ENCODE data around the gene AMDHD2. TPM values are rescaled to one million over a fixed set of nuclear protein-coding genes. Genes with fewer than 3 reads are reported as not detected.

Gene AMDHD2
- total and polyA plus RNA-seq, 10 donors, result 37.8 to 94.0 (median 70.6) TPM

DNA sequence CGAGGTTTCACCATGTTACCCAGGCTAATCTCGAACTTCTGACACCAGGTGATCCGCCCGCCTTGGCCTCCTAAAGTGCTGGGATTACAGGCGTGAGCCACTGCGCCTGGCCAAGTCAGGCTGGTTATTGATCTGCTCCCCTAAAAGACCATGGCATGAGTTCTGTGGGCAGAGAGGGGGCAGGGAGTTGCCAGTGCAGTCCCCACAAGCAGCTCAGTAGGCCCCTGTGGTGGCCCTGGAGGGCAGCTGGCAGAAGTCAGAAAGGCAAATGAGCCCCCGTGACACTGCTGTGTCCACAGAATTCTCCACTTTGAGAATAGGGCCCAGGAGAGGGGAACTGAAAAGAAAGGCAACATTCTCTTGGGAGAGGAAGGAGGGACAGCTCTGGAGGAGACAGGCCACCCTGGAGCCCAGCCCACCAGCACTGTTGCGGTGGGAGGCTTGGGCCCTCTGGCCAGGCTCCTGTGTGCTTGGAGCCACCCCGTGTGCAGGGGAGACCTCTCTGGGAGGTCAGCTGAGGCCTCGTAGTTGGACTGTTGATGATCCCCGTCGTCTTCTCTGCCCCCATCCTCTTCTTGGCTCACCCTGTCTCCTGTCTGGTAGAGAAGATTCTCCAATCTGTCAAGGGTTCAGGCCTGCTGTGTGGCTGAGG, 2.1 kb upstream of the AMDHD2 start:
- DNase-seq, result peak; percentile 62
- H3K27ac ChIP-seq, result peak overlapping the region in 7 of 8 donors; percentile 41 to 100 (median 100)
- peak overlapping the region in 1 of 8 donors; percentile 93 for H3K4me3 ChIP-seq
- TF ChIP-seq POLR2A (IDR thresholded peaks at IDR 0.05) (no peak), POLR2AphosphoS5 (IDR thresholded peaks at IDR 0.05) (peak in 1 of 3 donors; percentile 31)
- TF ChIP-seq, protein P1, sequence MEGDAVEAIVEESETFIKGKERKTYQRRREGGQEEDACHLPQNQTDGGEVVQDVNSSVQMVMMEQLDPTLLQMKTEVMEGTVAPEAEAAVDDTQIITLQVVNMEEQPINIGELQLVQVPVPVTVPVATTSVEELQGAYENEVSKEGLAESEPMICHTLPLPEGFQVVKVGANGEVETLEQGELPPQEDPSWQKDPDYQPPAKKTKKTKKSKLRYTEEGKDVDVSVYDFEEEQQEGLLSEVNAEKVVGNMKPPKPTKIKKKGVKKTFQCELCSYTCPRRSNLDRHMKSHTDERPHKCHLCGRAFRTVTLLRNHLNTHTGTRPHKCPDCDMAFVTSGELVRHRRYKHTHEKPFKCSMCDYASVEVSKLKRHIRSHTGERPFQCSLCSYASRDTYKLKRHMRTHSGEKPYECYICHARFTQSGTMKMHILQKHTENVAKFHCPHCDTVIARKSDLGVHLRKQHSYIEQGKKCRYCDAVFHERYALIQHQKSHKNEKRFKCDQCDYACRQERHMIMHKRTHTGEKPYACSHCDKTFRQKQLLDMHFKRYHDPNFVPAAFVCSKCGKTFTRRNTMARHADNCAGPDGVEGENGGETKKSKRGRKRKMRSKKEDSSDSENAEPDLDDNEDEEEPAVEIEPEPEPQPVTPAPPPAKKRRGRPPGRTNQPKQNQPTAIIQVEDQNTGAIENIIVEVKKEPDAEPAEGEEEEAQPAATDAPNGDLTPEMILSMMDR (IDR thresholded peaks at IDR 0.05 in 8 of 11, conservative IDR thresholded peaks at IDR 0.05 in 3 of 11), result no peak
- no peaks in the 10 kb centered on the region for H3K9me3 ChIP-seq
- peaks cover 55 to 83% (median 76%) of the 10 kb centered on the region in 6 donors for H3K4me1 ChIP-seq
- peaks cover 0 to 54% (median 10%) of the 10 kb centered on the region in 6 donors for H3K36me3 ChIP-seq
- intact Hi-C loops (cut with DNase I; ENCODE audit: low total_unique reads), result no loop called here
- H3K27me3 ChIP-seq (replicated peaks in 1 of 7), result no peaks in the 10 kb centered on the region
- WGBS, 5 donors, result 78 to 86% (median 82%) methylated on average over 11 to 12 of the region's 12 CpGs

- intact Hi-C loops (cut with DNase I; ENCODE audit: low total_unique reads), result no loop called here
- peak; percentile 86 for DNase-seq
- Histone ChIP-seq H3K36me3 (peaks cover 0 to 63% (median 17%) of the 10 kb centered on the region in 6 donors), H3K4me3 (peak overlapping the region in 6 of 8 donors; percentile 55 to 93 (median 74)), H3K9me3 (no peaks in the 10 kb centered on the region), H3K4me1 (peaks cover 55 to 88% (median 70%) of the 10 kb centered on the region in 6 donors), H3K27me3 (replicated peaks in 1 of 7) (no peaks in the 10 kb centered on the region), H3K27ac (peak overlapping the region in 7 of 8 donors; percentile 78 to 100 (median 100))
- WGBS, 5 donors, result 80 to 89% (median 81%) methylated on average over 18 to 39 of the region's 39 CpGs
- TF ChIP-seq POLR2AphosphoS5 (IDR thresholded peaks at IDR 0.05), result peak in 1 of 3 donors; percentile 65
- TF ChIP-seq, protein P1 (IDR thresholded peaks at IDR 0.05 in 8 of 11, conservative IDR thresholded peaks at IDR 0.05 in 3 of 11), result no peak
Observed at GRCh38 chr16:2518823-2519710, 1.1 kb upstream of the AMDHD2 start.

DNA sequence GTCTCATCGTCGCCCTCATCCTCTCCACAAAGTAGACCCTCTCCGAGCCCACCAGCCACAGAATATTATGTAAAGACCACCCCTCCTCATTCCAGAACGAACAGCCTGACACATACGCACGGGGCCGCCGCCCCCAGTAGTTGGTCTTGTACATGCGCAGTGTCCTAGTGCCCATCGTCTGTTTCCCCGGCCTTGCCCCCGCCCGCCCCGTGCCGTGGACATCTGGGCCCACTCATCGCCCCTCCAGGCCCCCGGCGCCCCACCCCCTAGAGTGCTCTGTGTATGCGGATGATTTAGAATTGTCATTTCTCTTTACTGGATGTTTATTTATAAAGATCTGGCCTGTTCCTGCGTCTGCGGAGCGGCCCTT, 475 bp upstream of the AMDHD2 start:
- peaks cover 55 to 93% (median 70%) of the 10 kb centered on the region in 6 donors for H3K4me1 ChIP-seq
- H3K4me3 ChIP-seq, result peak overlapping the region in 7 of 8 donors; percentile 54 to 93 (median 71)
- H3K27me3 ChIP-seq (replicated peaks in 1 of 7), result no peaks in the 10 kb centered on the region
- TF ChIP-seq POLR2AphosphoS5 (IDR thresholded peaks at IDR 0.05) (no peak), POLR2A (IDR thresholded peaks at IDR 0.05) (no peak)
- TF ChIP-seq, protein P1 (IDR thresholded peaks at IDR 0.05 in 8 of 11, conservative IDR thresholded peaks at IDR 0.05 in 3 of 11), result no peak
- peak; percentile 88 for DNase-seq
- intact Hi-C loops (cut with DNase I; ENCODE audit: low total_unique reads), result no loop called here
- no peaks in the 10 kb centered on the region for H3K9me3 ChIP-seq
- peaks cover 0 to 70% (median 23%) of the 10 kb centered on the region in 6 donors for H3K36me3 ChIP-seq
- WGBS, 5 donors, result 50 to 74% (median 61%) methylated on average over 22 of the region's 22 CpGs
- peak overlapping the region; percentile 78 to 100 (median 92) for H3K27ac ChIP-seq
